GM04503 (cell line): ENCODE data around the gene KRT40.

Experiments used
- DNase-seq: peaks from one replicate; pipeline ENCODE4 v3.0.0-alpha.2; 2012; ENCODE audit warnings: low read depth

The KRT40 gene

GRCh38 chr17:40951011-40951622, 33.0 kb downstream of the KRT40 start:
- DNase-seq = no peak

GRCh38 chr17:40950176-40950575, 34.0 kb downstream of the KRT40 start:
- no peak for DNase-seq

GRCh38 chr17:40949418-40949817, 34.7 kb downstream of the KRT40 start:
- DNase-seq = no peak

- DNase-seq = no peak
Measured at GRCh38 chr17:40947929-40948328, 36.2 kb downstream of the KRT40 start.

- no peak for DNase-seq
Measured at GRCh38 chr17:40945414-40945813, 38.7 kb downstream of the KRT40 start.

GRCh38 chr17:40944531-40944930, 39.6 kb downstream of the KRT40 start:
- DNase-seq = no peak

- no peak for DNase-seq
Measured at GRCh38 chr17:40942553-40942952, 41.6 kb downstream of the KRT40 start.

GRCh38 chr17:40940266-40940665, 43.9 kb downstream of the KRT40 start:
- no peak for DNase-seq

- DNase-seq = peak; percentile 49
Measured at GRCh38 chr17:40938981-40939380, 45.1 kb downstream of the KRT40 start.

GRCh38 chr17:40937384-40937819, 46.7 kb downstream of the KRT40 start, which contains the start of gene KRT23:
KRT23 (minus strand) TSS chr17:40937646; CDS start chr17:40936603, 1,043 bp downstream.
- no peak for DNase-seq

- DNase-seq = no peak
Measured at GRCh38 chr17:40936976-40937375, 47.1 kb downstream of the KRT40 start.

- no peak for DNase-seq
Measured at GRCh38 chr17:40936437-40936971, 47.6 kb downstream of the KRT40 start.

- no peak for DNase-seq
Measured at GRCh38 chr17:40935624-40936023, 48.5 kb downstream of the KRT40 start.

GRCh38 chr17:40932608-40933007, 51.5 kb downstream of the KRT40 start:
- no peak for DNase-seq

GRCh38 chr17:40931311-40931710, 52.8 kb downstream of the KRT40 start:
- DNase-seq = no peak
